Caco-2 (cell line): Measurements from ENCODE around the gene DNM2. TPM values are rescaled to one million over a fixed set of nuclear protein-coding genes. Genes with fewer than 3 reads are reported as not detected.
A peak's percentile ranks its signal among the peaks of the same experiment; 100 is the strongest.

Source experiments
- BruUV-seq: library from RNA; stranded (reverse); fragments of 400-500 nt; replicated peaks from 2 replicates; lab custom pipeline; 2021; lab: Mats Ljungman, UMichigan
- CTCF ChIA-PET: fragments of 300-600 bp; sonication (Branson Sonifier 250); formaldehyde crosslinking; loops from one replicate; lab custom pipeline; 2022; ENCODE audit warnings: antibody characterized with exemption; lab: Charles Lee
- POLR2A ChIA-PET: fragments of 300-600 bp; sonication (Branson Sonifier 250); formaldehyde crosslinking; loops from one replicate; lab custom pipeline; 2022; ENCODE audit warnings: antibody characterized with exemption; lab: Charles Lee
- DNase-seq, 2 experiments: peaks; one replicate each; pipeline versions ENCODE4 v3.0.0 to v3.0.0-alpha.2; 2020 to 2022
- H3K27me3 ChIP-seq: replicated peaks from 2 replicates; pipeline ENCODE4 v1.6.0; 2011; ENCODE audit warnings: low read length; ENCODE audit not compliant: control insufficient read depth, insufficient read depth
- H3K36me3 ChIP-seq: 2 replicates; pipeline ENCODE4 v1.5.1; 2011; ENCODE audit warnings: low read length; ENCODE audit not compliant: control insufficient read depth, insufficient read depth
- H3K4me1 ChIP-seq: fragments of 250-450 bp; sonication (Bioruptor Pico); 2 replicates; pipeline ENCODE4 v1.5.1; 2020; ENCODE audit warnings: mild to moderate bottlenecking
- H3K4me3 ChIP-seq: 2 replicates; pipeline ENCODE4 v1.5.1; 2011; ENCODE audit warnings: low read depth, mild to moderate bottlenecking, control low read depth, low read length
- H3K9me3 ChIP-seq: fragments of 250-450 bp; sonication (Bioruptor Pico); 2 replicates; pipeline ENCODE4 v1.5.1; 2020; ENCODE audit warnings: mild to moderate bottlenecking, moderate library complexity
- H3K27ac Mint-ChIP-seq: one replicate; pipeline ENCODE4 v1.8.0; 2022; ENCODE audit warnings: mixed read lengths; ENCODE audit not compliant: unreplicated experiment
- H3K27me3 Mint-ChIP-seq: one replicate; pipeline ENCODE4 v1.8.0; 2022; ENCODE audit warnings: mixed read lengths; ENCODE audit not compliant: insufficient read depth, unreplicated experiment
- H3K36me3 Mint-ChIP-seq: one replicate; pipeline ENCODE4 v1.8.0; 2022; ENCODE audit warnings: mild to moderate bottlenecking, mixed read lengths; ENCODE audit not compliant: insufficient read depth, unreplicated experiment
- H3K4me1 Mint-ChIP-seq: one replicate; pipeline ENCODE4 v1.8.0; 2022; ENCODE audit warnings: low read depth, mixed read lengths; ENCODE audit not compliant: unreplicated experiment
- H3K4me3 Mint-ChIP-seq: one replicate; pipeline ENCODE4 v1.8.0; 2022; ENCODE audit warnings: mild to moderate bottlenecking, moderate library complexity, mixed read lengths; ENCODE audit not compliant: unreplicated experiment
- H3K9me3 Mint-ChIP-seq: one replicate; pipeline ENCODE4 v1.8.0; 2022; ENCODE audit warnings: mixed read lengths; ENCODE audit not compliant: unreplicated experiment
- intact Hi-C: fragments of 100-400 bp; cut with micrococcal nuclease; formaldehyde crosslinking; loops from one replicate; pipeline ENCODE4 v1.10.0; 2022; ENCODE audit not compliant: unreplicated experiment
- total RNA-seq: library from RNA; stranded (reverse); gene quantifications from 2 replicates; pipeline ENCODE4 v1.2.3, GENCODE V29; 2022
- TF ChIP-seq, protein P1 (sequence below), 2 experiments: fragments of 200-600 bp in 1 of 2; IDR thresholded peaks; 1 replicate in 1 of 2; 2 replicates in 1 of 2; pipeline versions ENCODE4 v1.5.1 to v1.8.0; 2011 to 2022; ENCODE audit warnings: antibody characterized with exemption in 1 of 2, control low read depth in 1 of 2, inconsistent platforms in 1 of 2, low read depth in 1 of 2, low read length in 1 of 2, mild to moderate bottlenecking in 1 of 2, moderate library complexity in 1 of 2; ENCODE audit not compliant: insufficient read depth in 1 of 2, severe bottlenecking in 1 of 2, unreplicated experiment in 1 of 2

Gene DNM2
- total RNA-seq, 1 experiment from 2014 or later = 137 TPM

DNA sequence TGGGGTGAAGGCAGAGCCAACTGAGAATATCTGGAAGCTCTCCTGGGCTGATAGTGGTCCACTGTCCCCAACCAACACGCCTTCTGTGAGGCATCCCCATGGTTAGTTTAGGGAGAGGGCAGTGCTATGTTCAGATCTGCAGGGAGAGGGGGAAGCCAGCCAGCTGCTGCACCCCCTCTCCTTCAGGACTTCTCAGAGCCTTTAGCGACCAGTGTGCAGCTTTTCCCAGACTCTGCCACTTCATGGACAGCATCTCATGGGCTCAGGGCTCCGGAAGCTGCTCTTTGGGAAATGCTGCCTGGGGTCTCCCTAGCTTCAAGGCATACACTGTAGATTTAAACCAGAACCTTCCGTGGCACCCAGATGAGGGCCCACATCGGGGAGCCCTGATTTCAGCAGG is 84.6 kb downstream of the DNM2 start:
- no peaks in the 10 kb centered on the region for H3K4me1 Mint-ChIP-seq
- no peaks in the 10 kb centered on the region; the same call in 1 of the 2 replicates for H3K36me3 ChIP-seq
- H3K9me3 Mint-ChIP-seq = no peaks in the 10 kb centered on the region
- TF ChIP-seq, protein P1, sequence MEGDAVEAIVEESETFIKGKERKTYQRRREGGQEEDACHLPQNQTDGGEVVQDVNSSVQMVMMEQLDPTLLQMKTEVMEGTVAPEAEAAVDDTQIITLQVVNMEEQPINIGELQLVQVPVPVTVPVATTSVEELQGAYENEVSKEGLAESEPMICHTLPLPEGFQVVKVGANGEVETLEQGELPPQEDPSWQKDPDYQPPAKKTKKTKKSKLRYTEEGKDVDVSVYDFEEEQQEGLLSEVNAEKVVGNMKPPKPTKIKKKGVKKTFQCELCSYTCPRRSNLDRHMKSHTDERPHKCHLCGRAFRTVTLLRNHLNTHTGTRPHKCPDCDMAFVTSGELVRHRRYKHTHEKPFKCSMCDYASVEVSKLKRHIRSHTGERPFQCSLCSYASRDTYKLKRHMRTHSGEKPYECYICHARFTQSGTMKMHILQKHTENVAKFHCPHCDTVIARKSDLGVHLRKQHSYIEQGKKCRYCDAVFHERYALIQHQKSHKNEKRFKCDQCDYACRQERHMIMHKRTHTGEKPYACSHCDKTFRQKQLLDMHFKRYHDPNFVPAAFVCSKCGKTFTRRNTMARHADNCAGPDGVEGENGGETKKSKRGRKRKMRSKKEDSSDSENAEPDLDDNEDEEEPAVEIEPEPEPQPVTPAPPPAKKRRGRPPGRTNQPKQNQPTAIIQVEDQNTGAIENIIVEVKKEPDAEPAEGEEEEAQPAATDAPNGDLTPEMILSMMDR (IDR thresholded peaks at IDR 0.05; ENCODE audit: insufficient read depth in 1 of 2, low read depth in 1 of 2, low read length in 1 of 2, severe bottlenecking in 1 of 2, unreplicated experiment in 1 of 2) = no peak
- no peaks in the 10 kb centered on the region for H3K9me3 ChIP-seq
- no peak for DNase-seq
- ChIA-PET CTCF (no interaction called here), POLR2A (no interaction called here)
- no peaks in the 10 kb centered on the region for H3K27me3 Mint-ChIP-seq
- no peaks in the 10 kb centered on the region for H3K4me1 ChIP-seq
- H3K27ac Mint-ChIP-seq = no peak overlapping the region
- H3K4me3 Mint-ChIP-seq = no peak overlapping the region
- H3K27me3 ChIP-seq = no peaks in the 10 kb centered on the region
- BruUV-seq = no TSS peak
- intact Hi-C loops = no loop called here
- peaks cover 53% of the 10 kb centered on the region for H3K36me3 Mint-ChIP-seq
- no peak overlapping the region for H3K4me3 ChIP-seq

DNA sequence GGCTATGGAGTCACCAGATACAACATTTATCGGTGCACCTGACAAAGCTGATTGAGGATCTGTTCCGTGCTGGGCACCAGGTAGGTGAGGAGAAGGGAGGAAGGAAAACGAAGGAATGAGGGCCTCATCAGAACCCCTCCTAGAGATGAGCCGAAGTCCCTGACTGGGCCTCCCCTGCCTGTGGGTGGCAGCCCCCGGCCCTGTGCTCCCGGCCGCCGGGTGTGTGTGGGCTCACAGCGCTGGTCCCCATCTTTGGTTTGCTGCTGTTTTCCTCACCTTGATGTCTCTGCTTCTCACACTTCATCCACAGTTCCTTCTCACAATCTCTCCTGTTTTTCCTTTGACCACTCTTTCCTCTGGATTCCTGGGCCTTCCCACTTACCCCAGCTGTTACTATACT is 85.4 kb downstream of the DNM2 start:
- Mint-ChIP-seq H3K27me3 (no peaks in the 10 kb centered on the region), H3K27ac (no peak overlapping the region), H3K4me1 (no peaks in the 10 kb centered on the region), H3K36me3 (peaks cover 50% of the 10 kb centered on the region), H3K4me3 (no peak overlapping the region), H3K9me3 (no peaks in the 10 kb centered on the region)
- H3K9me3 ChIP-seq = no peaks in the 10 kb centered on the region
- DNase-seq = no peak
- POLR2A ChIA-PET = no interaction called here
- CTCF ChIA-PET = no interaction called here
- BruUV-seq = no TSS peak
- H3K36me3 ChIP-seq = no peaks in the 10 kb centered on the region; the same call in 1 of the 2 replicates
- TF ChIP-seq, protein P1 (IDR thresholded peaks at IDR 0.05; ENCODE audit: insufficient read depth in 1 of 2, low read depth in 1 of 2, low read length in 1 of 2, severe bottlenecking in 1 of 2, unreplicated experiment in 1 of 2) = no peak
- no peaks in the 10 kb centered on the region for H3K27me3 ChIP-seq
- intact Hi-C loops = no loop called here
- no peak overlapping the region for H3K4me3 ChIP-seq
- no peaks in the 10 kb centered on the region for H3K4me1 ChIP-seq

DNA sequence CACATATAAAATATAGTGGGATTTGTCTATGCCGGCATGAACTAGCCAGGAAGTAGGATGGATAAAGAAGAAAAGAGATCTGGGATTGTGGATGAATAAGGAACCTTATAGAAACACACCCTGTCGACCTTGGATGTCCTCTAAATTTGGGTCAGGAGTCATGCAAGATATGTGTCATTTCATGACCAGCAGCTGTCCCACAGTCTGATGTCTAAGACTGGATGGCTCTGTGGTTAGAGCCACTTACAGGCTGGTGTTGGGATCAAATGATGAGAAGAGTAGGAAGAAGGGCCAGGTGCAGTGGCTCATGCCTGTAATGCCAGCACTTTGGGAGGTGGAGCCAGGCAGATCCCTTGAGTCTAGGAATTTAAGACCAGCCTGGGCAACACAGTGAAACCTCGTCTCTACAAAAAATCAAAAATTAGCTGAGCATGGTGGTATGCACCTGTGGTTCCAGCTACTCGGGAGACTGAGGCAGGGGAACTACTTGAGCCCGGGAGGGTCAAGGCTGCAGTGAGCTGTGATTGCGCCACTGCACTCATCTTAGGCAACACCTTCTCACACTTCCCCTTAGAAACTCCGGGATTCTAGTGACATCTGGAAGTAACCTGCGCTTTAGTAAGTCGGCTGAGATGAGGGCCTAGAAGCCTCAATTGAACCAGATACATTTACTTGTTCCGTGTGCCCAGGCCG is 87.3 kb downstream of the DNM2 start:
- H3K36me3 Mint-ChIP-seq = peaks cover 57% of the 10 kb centered on the region
- H3K27me3 Mint-ChIP-seq = no peaks in the 10 kb centered on the region
- CTCF ChIA-PET = no interaction called here
- TF ChIP-seq, protein P1 (IDR thresholded peaks at IDR 0.05; ENCODE audit: insufficient read depth in 1 of 2, low read depth in 1 of 2, low read length in 1 of 2, severe bottlenecking in 1 of 2, unreplicated experiment in 1 of 2) = no peak
- DNase-seq = no peak
- no peaks in the 10 kb centered on the region for H3K9me3 ChIP-seq
- BruUV-seq = TSS peak; percentile 18
- H3K4me1 ChIP-seq = no peaks in the 10 kb centered on the region
- H3K4me3 ChIP-seq = no peak overlapping the region
- no peaks in the 10 kb centered on the region for H3K4me1 Mint-ChIP-seq
- H3K9me3 Mint-ChIP-seq = no peaks in the 10 kb centered on the region
- intact Hi-C loops = no loop called here
- no peaks in the 10 kb centered on the region for H3K27me3 ChIP-seq
- H3K36me3 ChIP-seq = no peaks in the 10 kb centered on the region; the same call in 1 of the 2 replicates
- H3K27ac Mint-ChIP-seq = no peak overlapping the region
- no peak overlapping the region for H3K4me3 Mint-ChIP-seq
- POLR2A ChIA-PET = no interaction called here
